Neuronal stem cell (in vitro differentiated cells): Measurements from ENCODE around the gene SEMA7A.
"Not testable (repeated sequence)": the region's sequence is repeated elsewhere in the genome, so short reads cannot be mapped to it uniquely, and the experiment has no call there.

Experiments used
- DNase-seq: peaks from one replicate; pipeline ENCODE4 v3.0.0-alpha.2; 2013; ENCODE audit warnings: low spot score
- H2AFZ ChIP-seq: one replicate; pipeline ENCODE4 v1.6.1; 2013; ENCODE audit warnings: mild to moderate bottlenecking, low read length, inconsistent platforms
- H2AK5ac ChIP-seq: 2 replicates; pipeline ENCODE4 v1.6.1; 2013; ENCODE audit warnings: low read depth, mild to moderate bottlenecking, inconsistent platforms, low read length, moderate library complexity, mixed read lengths
- H2BK120ac ChIP-seq: 2 replicates; pipeline ENCODE4 v1.6.1; 2013; ENCODE audit warnings: low read depth, mild to moderate bottlenecking, inconsistent platforms, low read length, moderate library complexity, mixed read lengths
- H2BK12ac ChIP-seq: one replicate; pipeline ENCODE4 v1.6.1; 2013; ENCODE audit warnings: low read length, inconsistent platforms
- H2BK15ac ChIP-seq: 2 replicates; pipeline ENCODE4 v1.6.1; 2013; ENCODE audit warnings: mild to moderate bottlenecking, low read length, inconsistent platforms, mixed read lengths
- H2BK5ac ChIP-seq: one replicate; pipeline ENCODE4 v1.6.1; 2013; ENCODE audit warnings: inconsistent platforms, mild to moderate bottlenecking, low read length, moderate library complexity
- H3K14ac ChIP-seq: one replicate; pipeline ENCODE4 v1.6.1; 2013; ENCODE audit warnings: low read length, inconsistent platforms
- H3K18ac ChIP-seq: 2 replicates; pipeline ENCODE4 v1.6.1; 2013; ENCODE audit warnings: low read length, inconsistent platforms
- H3K23ac ChIP-seq: 2 replicates; pipeline ENCODE4 v1.6.1; 2013; ENCODE audit warnings: low read depth, mild to moderate bottlenecking, mixed read lengths, low read length, inconsistent platforms; ENCODE audit not compliant: poor library complexity
- H3K27ac ChIP-seq: replicated peaks from 3 replicates; pipeline ENCODE4 v1.5.1; 2013; ENCODE audit warnings: low read length, inconsistent platforms
- H3K27me3 ChIP-seq, 3 experiments: 2 replicates each; pipeline ENCODE4 v1.6.1; 2013; ENCODE audit warnings: low read length in 3 of 3, mild to moderate bottlenecking in 2 of 3, inconsistent platforms in 1 of 3, low read depth in 1 of 3, mixed read lengths in 1 of 3, moderate library complexity in 1 of 3; ENCODE audit not compliant: control insufficient read depth in 3 of 3, insufficient read depth in 3 of 3
- H3K36me3 ChIP-seq, 2 donors: replicated peaks in 1 of 2; 2 replicates each; pipeline ENCODE4 v1.6.1; 2013; ENCODE audit warnings: low read length in 2 of 2; ENCODE audit not compliant: control insufficient read depth in 2 of 2, insufficient read depth in 2 of 2
- H3K4ac ChIP-seq: 2 replicates; pipeline ENCODE4 v1.6.1; 2013; ENCODE audit warnings: inconsistent platforms, mild to moderate bottlenecking, low read length, moderate library complexity
- H3K4me1 ChIP-seq, 2 donors: 1 replicate in 1 of 2; 2 replicates in 1 of 2; pipeline ENCODE4 v1.6.1; 2013; ENCODE audit warnings: low read length in 2 of 2, low read depth in 1 of 2; ENCODE audit not compliant: control insufficient read depth in 2 of 2, insufficient read depth in 1 of 2
- H3K4me2 ChIP-seq: one replicate; pipeline ENCODE4 v1.6.1; 2013; ENCODE audit warnings: mild to moderate bottlenecking, low read length, inconsistent platforms; ENCODE audit not compliant: insufficient read depth, poor library complexity, severe bottlenecking
- H3K4me3 ChIP-seq, 2 donors: 2 replicates each; pipeline ENCODE4 v1.5.1; 2013; ENCODE audit warnings: low read length in 2 of 2, mild to moderate bottlenecking in 2 of 2, inconsistent platforms in 1 of 2, moderate library complexity in 1 of 2
- H3K79me1 ChIP-seq: one replicate; pipeline ENCODE4 v1.6.1; 2013; ENCODE audit warnings: low read depth, mild to moderate bottlenecking, inconsistent platforms, low read length, moderate library complexity
- H3K9ac ChIP-seq: one replicate; pipeline ENCODE4 v1.6.1; 2013; ENCODE audit warnings: mild to moderate bottlenecking, low read depth, low read length, inconsistent platforms; ENCODE audit not compliant: poor library complexity
- H3K9me3 ChIP-seq, 2 donors: replicated peaks in 1 of 2; 2 replicates each; pipeline versions ENCODE3 to v1.6.1; 2013; ENCODE audit warnings: low read length in 2 of 2, mild to moderate bottlenecking in 2 of 2, inconsistent platforms in 1 of 2, low read depth in 1 of 2, mixed read lengths in 1 of 2, moderate library complexity in 1 of 2; ENCODE audit not compliant: control insufficient read depth in 2 of 2, insufficient read depth in 1 of 2
- H4K8ac ChIP-seq: one replicate; pipeline ENCODE4 v1.6.1; 2013; ENCODE audit warnings: low read depth, mild to moderate bottlenecking, inconsistent platforms, low read length, moderate library complexity
- H4K91ac ChIP-seq: one replicate; pipeline ENCODE4 v1.6.1; 2013; ENCODE audit warnings: low read length, low read depth, mild to moderate bottlenecking, inconsistent platforms; ENCODE audit not compliant: poor library complexity
- WGBS, 2 donors: extraction: QIAGEN DNeasy Blood & Tissue Kit; methylation state at CpG; one replicate each; pipeline ENCODE4 v1.1.7; 2013; ENCODE audit warnings: missing lambda C conversion rate in 2 of 2, mixed read lengths in 1 of 2; ENCODE audit not compliant: insufficient read length in 2 of 2, insufficient replicate concordance in 1 of 2; ENCODE audit errors: extremely low coverage in 2 of 2; 5-methylcytosine and 5-hydroxymethylcytosine counted together

SEMA7A gene

DNA sequence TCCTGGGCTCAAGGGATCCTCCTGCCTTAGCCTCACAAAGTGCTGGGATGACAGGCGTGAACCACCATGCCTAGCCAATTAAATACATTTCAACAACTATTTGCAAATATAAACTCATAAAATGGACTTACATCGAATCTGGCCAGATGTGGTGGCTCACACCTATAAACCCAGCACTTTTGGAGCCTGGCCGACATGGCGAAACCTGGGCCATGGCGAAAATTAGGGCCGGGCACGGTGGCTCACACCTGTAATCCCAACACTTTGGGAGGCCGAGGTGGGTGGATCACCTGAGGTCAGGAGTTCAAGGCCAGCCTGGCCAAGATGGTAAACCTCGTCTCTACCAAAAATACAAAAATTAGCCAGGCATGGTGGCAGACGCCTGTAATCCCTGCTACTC, 23.3 kb upstream of the SEMA7A start:
- not testable (repeated sequence) for H3K4me3 ChIP-seq, H3K79me1 ChIP-seq, H3K27me3 ChIP-seq, H2BK120ac ChIP-seq, H3K27ac ChIP-seq, H2AK5ac ChIP-seq, H2BK15ac ChIP-seq, H3K14ac ChIP-seq, H3K9me3 ChIP-seq, H3K9ac ChIP-seq, H3K18ac ChIP-seq, H2AFZ ChIP-seq, H2BK5ac ChIP-seq, H4K8ac ChIP-seq, H3K4me2 ChIP-seq, H2BK12ac ChIP-seq, H3K4ac ChIP-seq, H3K23ac ChIP-seq, DNase-seq, H4K91ac ChIP-seq
- H3K4me1 ChIP-seq, result peaks cover 2 to 10% of the 10 kb centered on the region in 2 donors
- no CpG with 5 or more reads among the region's 10 CpGs for WGBS, 2 donors
- H3K36me3 ChIP-seq, result peaks cover 2 to 41% of the 10 kb centered on the region in 2 donors

DNA sequence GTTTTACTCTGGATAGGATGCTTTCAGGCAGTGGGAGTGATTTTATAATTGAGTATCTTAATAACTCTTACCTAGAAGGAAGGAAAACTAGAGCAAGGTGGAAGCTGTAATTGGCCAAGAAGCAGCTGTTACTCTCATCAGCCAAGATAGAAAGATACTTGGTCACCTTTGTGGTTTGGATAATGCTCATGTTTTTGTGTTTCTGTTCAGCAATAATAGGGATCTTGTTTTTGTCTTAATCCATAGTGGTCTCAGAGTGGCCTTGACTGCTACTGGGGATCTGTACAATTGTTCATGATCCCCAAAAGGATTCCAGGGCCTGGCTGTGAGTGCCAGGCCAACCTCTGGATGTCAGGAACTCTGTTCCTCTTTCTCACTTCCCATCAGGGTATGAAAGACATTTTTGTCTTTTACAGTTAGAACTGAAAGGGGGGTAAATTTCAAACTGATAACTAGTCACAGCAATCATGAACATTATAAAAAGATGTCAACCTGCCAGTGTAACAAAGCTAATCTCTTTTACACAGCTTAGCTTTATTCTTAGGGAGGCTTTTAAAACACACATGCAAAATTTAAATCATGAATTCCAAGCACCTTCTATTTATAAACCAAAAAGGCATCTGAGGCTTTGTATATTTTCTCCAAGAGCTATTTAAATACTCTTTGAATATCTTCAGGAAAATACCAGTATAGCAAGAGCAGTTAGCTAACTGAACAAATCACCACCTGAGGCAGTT, 21.2 kb upstream of the SEMA7A start:
- no peak overlapping the region for H2BK12ac ChIP-seq
- H3K27me3 ChIP-seq, result no peaks in the 10 kb centered on the region
- H3K4me2 ChIP-seq, result no peak overlapping the region
- H3K27ac ChIP-seq, result no peak overlapping the region
- no peak overlapping the region for H2BK120ac ChIP-seq
- no peak for DNase-seq
- peaks cover 13 to 56% of the 10 kb centered on the region in 2 donors for H3K36me3 ChIP-seq
- no peak overlapping the region for H4K91ac ChIP-seq
- no peak overlapping the region for H3K9ac ChIP-seq
- no peak overlapping the region for H3K18ac ChIP-seq
- H3K9me3 ChIP-seq, result no peaks in the 10 kb centered on the region
- no peak overlapping the region for H2BK5ac ChIP-seq
- no peak overlapping the region for H3K4ac ChIP-seq
- peaks cover 0 to 13% of the 10 kb centered on the region in 2 donors for H3K4me1 ChIP-seq
- H2AFZ ChIP-seq, result no peak overlapping the region
- no peak overlapping the region for H4K8ac ChIP-seq
- no peak overlapping the region for H2BK15ac ChIP-seq
- H3K79me1 ChIP-seq, result no peaks in the 10 kb centered on the region
- H3K23ac ChIP-seq, result no peak overlapping the region
- no peak overlapping the region for H3K14ac ChIP-seq
- H3K4me3 ChIP-seq, result no peak overlapping the region
- H2AK5ac ChIP-seq, result no peak overlapping the region

DNA sequence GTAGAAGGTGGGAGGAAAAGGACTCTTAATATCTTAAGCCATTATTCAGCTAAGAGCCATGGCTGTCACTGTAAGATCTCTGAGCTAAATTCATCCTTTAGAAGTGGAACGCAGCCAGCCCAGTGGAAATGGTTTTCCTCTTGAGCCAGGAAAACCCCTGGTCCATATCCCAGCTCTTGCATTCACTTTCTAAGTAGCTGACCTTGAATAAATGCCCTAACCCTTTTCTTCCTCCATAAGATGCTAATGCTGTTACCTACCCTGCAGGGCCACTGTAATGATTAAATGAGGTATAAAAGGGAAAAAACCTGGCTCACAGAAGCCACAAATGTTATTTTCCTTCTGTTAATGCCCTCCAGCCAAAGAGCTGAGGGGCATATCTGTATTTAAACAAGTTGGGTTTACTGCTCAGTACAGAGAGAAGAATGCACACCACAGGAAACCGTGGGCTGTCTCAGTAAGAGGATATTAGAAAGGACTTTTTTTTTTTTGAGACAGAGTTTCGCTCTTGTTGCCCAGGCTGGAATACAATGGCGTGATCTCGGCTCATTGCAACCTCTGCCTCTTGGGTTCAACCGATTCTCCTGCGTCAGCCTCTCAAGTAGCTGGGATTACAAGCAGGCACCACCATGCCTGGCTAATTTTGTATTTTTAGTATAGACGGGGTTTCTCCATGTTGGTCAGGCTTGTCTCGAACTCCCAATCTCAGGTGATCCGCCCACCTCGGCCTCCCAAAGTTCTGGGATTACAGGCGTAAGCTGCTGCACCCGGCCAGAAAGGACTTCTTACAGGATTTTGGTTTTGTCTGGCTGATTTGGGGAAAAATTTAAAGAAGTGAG, 20.4 kb upstream of the SEMA7A start:
- H2BK5ac ChIP-seq, result no peak overlapping the region
- no peak overlapping the region for H3K4me2 ChIP-seq
- H3K9ac ChIP-seq, result no peak overlapping the region
- no peak overlapping the region for H2AFZ ChIP-seq
- H4K91ac ChIP-seq, result no peak overlapping the region
- H2BK15ac ChIP-seq, result no peak overlapping the region
- no peak overlapping the region for H4K8ac ChIP-seq
- H3K9me3 ChIP-seq, result no peaks in the 10 kb centered on the region
- no peak overlapping the region for H3K23ac ChIP-seq
- H3K18ac ChIP-seq, result no peak overlapping the region
- no peak overlapping the region for H3K27ac ChIP-seq
- DNase-seq, result no peak
- H3K14ac ChIP-seq, result no peak overlapping the region
- no peak overlapping the region for H3K4me3 ChIP-seq
- no peak overlapping the region for H2BK120ac ChIP-seq
- no peaks in the 10 kb centered on the region for H3K79me1 ChIP-seq
- no CpG with 5 or more reads among the region's 13 CpGs for WGBS, 2 donors
- H2BK12ac ChIP-seq, result no peak overlapping the region
- no peak overlapping the region for H2AK5ac ChIP-seq
- no peak overlapping the region for H3K4ac ChIP-seq
- H3K4me1 ChIP-seq, result peaks cover 0 to 13% of the 10 kb centered on the region in 2 donors
- peaks cover 21 to 64% of the 10 kb centered on the region in 2 donors for H3K36me3 ChIP-seq
- no peaks in the 10 kb centered on the region for H3K27me3 ChIP-seq
